Body of pancreas (tissue), 4 donors: ENCODE data around the gene FBXO41.

Source experiments
- POLR2A ChIP-seq, 3 donors: fragments of 450-650 bp; IDR thresholded peaks; one replicate each; pipeline ENCODE4 v1.6.1; 2016; ENCODE audit warnings: antibody characterized with exemption in 3 of 3, mild to moderate bottlenecking in 2 of 3
- TF ChIP-seq, protein P1 (sequence below), 7 experiments: fragments of 450-650 bp in 4 of 7; fragments of 200-600 bp in 3 of 7; sonication (generic) in 3 of 7; IDR thresholded peaks; one replicate each; pipeline ENCODE4 v1.5.1; 2016 to 2019; ENCODE audit warnings: antibody characterized with exemption in 7 of 7

DNA sequence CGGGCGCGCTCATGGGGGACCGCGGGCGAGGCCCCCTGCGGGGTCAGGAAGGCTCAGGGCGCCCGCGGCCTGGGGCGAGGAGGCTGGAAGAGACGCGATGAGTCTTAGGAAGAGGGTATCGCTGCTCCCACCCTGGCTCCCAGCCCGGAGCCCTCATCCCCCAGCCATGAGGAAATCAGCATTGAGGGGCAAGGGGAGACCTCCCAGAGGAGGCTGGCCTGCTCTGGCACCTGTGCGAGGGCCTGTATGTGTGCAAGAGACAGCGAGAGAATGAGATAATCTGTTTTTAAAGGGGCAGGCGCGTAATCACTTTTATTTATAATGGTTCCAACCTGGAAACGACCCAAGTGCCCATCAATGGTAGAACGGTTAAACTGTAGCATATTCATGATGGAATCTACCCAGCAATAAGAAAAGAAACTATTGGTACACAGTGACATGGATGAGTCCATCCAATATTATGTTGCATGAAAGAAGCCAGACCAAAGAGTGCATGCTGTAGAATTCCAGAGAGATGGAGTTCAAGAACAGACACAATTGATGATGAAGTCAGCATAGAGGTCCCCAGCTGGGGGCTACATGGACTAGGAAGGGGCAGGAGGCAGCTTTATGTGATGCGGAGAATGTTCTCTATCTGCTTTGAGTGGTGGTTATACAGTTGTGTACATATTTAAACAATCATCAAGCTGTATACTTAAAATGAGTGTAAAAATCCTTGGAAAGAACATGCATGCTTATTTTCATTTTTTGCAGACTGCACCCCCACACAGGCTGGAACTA is 14.4 kb downstream of the FBXO41 start:
- TF ChIP-seq, protein P1, sequence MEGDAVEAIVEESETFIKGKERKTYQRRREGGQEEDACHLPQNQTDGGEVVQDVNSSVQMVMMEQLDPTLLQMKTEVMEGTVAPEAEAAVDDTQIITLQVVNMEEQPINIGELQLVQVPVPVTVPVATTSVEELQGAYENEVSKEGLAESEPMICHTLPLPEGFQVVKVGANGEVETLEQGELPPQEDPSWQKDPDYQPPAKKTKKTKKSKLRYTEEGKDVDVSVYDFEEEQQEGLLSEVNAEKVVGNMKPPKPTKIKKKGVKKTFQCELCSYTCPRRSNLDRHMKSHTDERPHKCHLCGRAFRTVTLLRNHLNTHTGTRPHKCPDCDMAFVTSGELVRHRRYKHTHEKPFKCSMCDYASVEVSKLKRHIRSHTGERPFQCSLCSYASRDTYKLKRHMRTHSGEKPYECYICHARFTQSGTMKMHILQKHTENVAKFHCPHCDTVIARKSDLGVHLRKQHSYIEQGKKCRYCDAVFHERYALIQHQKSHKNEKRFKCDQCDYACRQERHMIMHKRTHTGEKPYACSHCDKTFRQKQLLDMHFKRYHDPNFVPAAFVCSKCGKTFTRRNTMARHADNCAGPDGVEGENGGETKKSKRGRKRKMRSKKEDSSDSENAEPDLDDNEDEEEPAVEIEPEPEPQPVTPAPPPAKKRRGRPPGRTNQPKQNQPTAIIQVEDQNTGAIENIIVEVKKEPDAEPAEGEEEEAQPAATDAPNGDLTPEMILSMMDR (IDR thresholded peaks at IDR 0.05), result no peak
- TF ChIP-seq POLR2A (IDR thresholded peaks at IDR 0.05), result no peak
